Caco-2 (cell line): ENCODE measurements around the gene LRRK1. TPM values are rescaled to one million over a fixed set of nuclear protein-coding genes. Genes with fewer than 3 reads are reported as not detected.

Source experiments
- BruUV-seq: library from RNA; stranded (reverse); fragments of 400-500 nt; replicated peaks from 2 replicates; lab custom pipeline; 2021; lab: Mats Ljungman, UMichigan
- CTCF ChIA-PET: fragments of 300-600 bp; sonication (Branson Sonifier 250); formaldehyde crosslinking; loops from one replicate; lab custom pipeline; 2022; ENCODE audit warnings: antibody characterized with exemption; lab: Charles Lee
- POLR2A ChIA-PET: fragments of 300-600 bp; sonication (Branson Sonifier 250); formaldehyde crosslinking; loops from one replicate; lab custom pipeline; 2022; ENCODE audit warnings: antibody characterized with exemption; lab: Charles Lee
- DNase-seq, 2 experiments: peaks; one replicate each; pipeline versions ENCODE4 v3.0.0 to v3.0.0-alpha.2; 2020 to 2022
- H3K27me3 ChIP-seq: replicated peaks from 2 replicates; pipeline ENCODE4 v1.6.0; 2011; ENCODE audit warnings: low read length; ENCODE audit not compliant: control insufficient read depth, insufficient read depth
- H3K36me3 ChIP-seq: 2 replicates; pipeline ENCODE4 v1.5.1; 2011; ENCODE audit warnings: low read length; ENCODE audit not compliant: control insufficient read depth, insufficient read depth
- H3K4me1 ChIP-seq: fragments of 250-450 bp; sonication (Bioruptor Pico); 2 replicates; pipeline ENCODE4 v1.5.1; 2020; ENCODE audit warnings: mild to moderate bottlenecking
- H3K4me3 ChIP-seq: 2 replicates; pipeline ENCODE4 v1.5.1; 2011; ENCODE audit warnings: low read depth, mild to moderate bottlenecking, control low read depth, low read length
- H3K9me3 ChIP-seq: fragments of 250-450 bp; sonication (Bioruptor Pico); 2 replicates; pipeline ENCODE4 v1.5.1; 2020; ENCODE audit warnings: mild to moderate bottlenecking, moderate library complexity
- H3K27ac Mint-ChIP-seq: one replicate; pipeline ENCODE4 v1.8.0; 2022; ENCODE audit warnings: mixed read lengths; ENCODE audit not compliant: unreplicated experiment
- H3K27me3 Mint-ChIP-seq: one replicate; pipeline ENCODE4 v1.8.0; 2022; ENCODE audit warnings: mixed read lengths; ENCODE audit not compliant: insufficient read depth, unreplicated experiment
- H3K36me3 Mint-ChIP-seq: one replicate; pipeline ENCODE4 v1.8.0; 2022; ENCODE audit warnings: mild to moderate bottlenecking, mixed read lengths; ENCODE audit not compliant: insufficient read depth, unreplicated experiment
- H3K4me1 Mint-ChIP-seq: one replicate; pipeline ENCODE4 v1.8.0; 2022; ENCODE audit warnings: low read depth, mixed read lengths; ENCODE audit not compliant: unreplicated experiment
- H3K4me3 Mint-ChIP-seq: one replicate; pipeline ENCODE4 v1.8.0; 2022; ENCODE audit warnings: mild to moderate bottlenecking, moderate library complexity, mixed read lengths; ENCODE audit not compliant: unreplicated experiment
- H3K9me3 Mint-ChIP-seq: one replicate; pipeline ENCODE4 v1.8.0; 2022; ENCODE audit warnings: mixed read lengths; ENCODE audit not compliant: unreplicated experiment
- CTCF ChIP-seq, 2 experiments: fragments of 200-600 bp in 1 of 2; IDR thresholded peaks; 1 replicate in 1 of 2; 2 replicates in 1 of 2; pipeline versions ENCODE4 v1.5.1 to v1.8.0; 2011 to 2022; ENCODE audit warnings: antibody characterized with exemption in 1 of 2, control low read depth in 1 of 2, inconsistent platforms in 1 of 2, low read depth in 1 of 2, low read length in 1 of 2, mild to moderate bottlenecking in 1 of 2, moderate library complexity in 1 of 2; ENCODE audit not compliant: insufficient read depth in 1 of 2, severe bottlenecking in 1 of 2, unreplicated experiment in 1 of 2
- intact Hi-C: fragments of 100-400 bp; cut with micrococcal nuclease; formaldehyde crosslinking; loops from one replicate; pipeline ENCODE4 v1.10.0; 2022; ENCODE audit not compliant: unreplicated experiment
- total RNA-seq: library from RNA; stranded (reverse); gene quantifications from 2 replicates; pipeline ENCODE4 v1.2.3, GENCODE V29; 2022

The LRRK1 gene
- total RNA-seq, 1 experiment from 2014 or later: 12.0 TPM

GRCh38 chr15:100934166-100934565, 15.0 kb downstream of the LRRK1 start:
- H3K4me1 Mint-ChIP-seq: peaks cover 10% of the 10 kb centered on the region
- H3K27ac Mint-ChIP-seq: no peak overlapping the region
- Histone ChIP-seq H3K4me3 (no peak overlapping the region), H3K27me3 (no peaks in the 10 kb centered on the region), H3K36me3 (no peaks in the 10 kb centered on the region; the same call in 1 of the 2 replicates), H3K9me3 (no peaks in the 10 kb centered on the region), H3K4me1 (peaks cover 7% of the 10 kb centered on the region)
- H3K27me3 Mint-ChIP-seq: no peaks in the 10 kb centered on the region
- H3K36me3 Mint-ChIP-seq: peaks cover 1% of the 10 kb centered on the region
- intact Hi-C loops: no loop called here
- ChIA-PET POLR2A (no interaction called here), CTCF (no interaction called here)
- no peak for DNase-seq
- no peaks in the 10 kb centered on the region for H3K9me3 Mint-ChIP-seq
- H3K4me3 Mint-ChIP-seq: no peak overlapping the region
- BruUV-seq: no TSS peak
- no peak for TF ChIP-seq CTCF (IDR thresholded peaks at IDR 0.05; ENCODE audit: insufficient read depth in 1 of 2, low read depth in 1 of 2, low read length in 1 of 2, severe bottlenecking in 1 of 2, unreplicated experiment in 1 of 2)

GRCh38 chr15:100934726-100935125, 15.6 kb downstream of the LRRK1 start:
- Histone ChIP-seq H3K4me3 (no peak overlapping the region), H3K27me3 (no peaks in the 10 kb centered on the region), H3K36me3 (no peaks in the 10 kb centered on the region; the same call in 1 of the 2 replicates), H3K9me3 (no peaks in the 10 kb centered on the region), H3K4me1 (peaks cover 2% of the 10 kb centered on the region; the same call in 1 of the 2 replicates)
- POLR2A ChIA-PET: no interaction called here
- no peaks in the 10 kb centered on the region for H3K9me3 Mint-ChIP-seq
- no peak overlapping the region for H3K27ac Mint-ChIP-seq
- no peaks in the 10 kb centered on the region for H3K27me3 Mint-ChIP-seq
- DNase-seq: peak in 1 of 2 experiments; percentile 16
- no peaks in the 10 kb centered on the region for H3K36me3 Mint-ChIP-seq
- no peak overlapping the region for H3K4me3 Mint-ChIP-seq
- TF ChIP-seq CTCF (IDR thresholded peaks at IDR 0.05; ENCODE audit: insufficient read depth in 1 of 2, low read depth in 1 of 2, low read length in 1 of 2, severe bottlenecking in 1 of 2, unreplicated experiment in 1 of 2): peak in 1 of 2 experiments; percentile 19
- BruUV-seq: no TSS peak
- CTCF ChIA-PET: no interaction called here
- intact Hi-C loops: no loop called here
- H3K4me1 Mint-ChIP-seq: peaks cover 5% of the 10 kb centered on the region

- Histone ChIP-seq H3K4me3 (no peak overlapping the region), H3K27me3 (no peaks in the 10 kb centered on the region), H3K36me3 (no peaks in the 10 kb centered on the region), H3K4me1 (no peaks in the 10 kb centered on the region), H3K9me3 (no peaks in the 10 kb centered on the region)
- intact Hi-C loops: no loop called here
- no peak for TF ChIP-seq CTCF (IDR thresholded peaks at IDR 0.05; ENCODE audit: insufficient read depth in 1 of 2, low read depth in 1 of 2, low read length in 1 of 2, severe bottlenecking in 1 of 2, unreplicated experiment in 1 of 2)
- H3K27me3 Mint-ChIP-seq: no peaks in the 10 kb centered on the region
- DNase-seq: no peak
- no peaks in the 10 kb centered on the region for H3K9me3 Mint-ChIP-seq
- no peaks in the 10 kb centered on the region for H3K36me3 Mint-ChIP-seq
- no TSS peak for BruUV-seq
- CTCF ChIA-PET: no interaction called here
- POLR2A ChIA-PET: no interaction called here
- no peak overlapping the region for H3K27ac Mint-ChIP-seq
- H3K4me1 Mint-ChIP-seq: no peaks in the 10 kb centered on the region
- H3K4me3 Mint-ChIP-seq: no peak overlapping the region
Observed at GRCh38 chr15:100937171-100937570, 18.0 kb downstream of the LRRK1 start.
